ENCODE data around the gene AEN.

Gene AEN

DNA sequence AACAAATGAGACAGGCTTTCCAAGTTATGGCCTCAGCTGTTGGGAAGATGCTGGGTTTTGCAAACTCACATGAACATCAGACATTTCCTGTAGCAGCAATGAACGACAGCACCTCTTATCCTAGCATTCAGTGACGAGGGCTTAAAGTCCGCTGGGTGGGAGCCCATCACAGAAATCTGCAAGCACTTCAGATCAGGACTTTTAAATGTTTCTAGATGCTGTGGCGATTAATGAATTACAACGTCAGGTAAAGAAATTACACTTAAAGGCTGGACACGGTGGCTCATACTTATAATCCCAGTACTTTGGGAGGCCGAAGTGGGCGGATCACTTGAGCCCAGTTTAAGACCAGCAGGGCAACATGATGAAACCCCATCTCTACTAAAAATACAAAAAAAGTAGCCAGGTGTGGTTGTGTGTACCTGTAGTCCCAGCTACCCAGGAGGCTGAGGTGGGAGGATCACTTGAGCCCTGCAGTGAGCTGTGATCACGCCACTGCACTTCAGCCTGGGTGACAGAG is 3.9 kb downstream of the AEN start:
- H3K9me3 ChIP-seq = no peaks in the 10 kb centered on the region
- H3K4me1 ChIP-seq (ENCODE audit: control insufficient read depth in 1 of 2, insufficient read depth in 1 of 2, low read depth in 1 of 2, low read length in 1 of 2) = peaks cover 35 to 42% of the 10 kb centered on the region in 2 experiments
- no peak overlapping the region for H3K4me3 ChIP-seq (ENCODE audit: low read depth in 1 of 2, low read length in 1 of 2)
- TF ChIP-seq, protein P1, sequence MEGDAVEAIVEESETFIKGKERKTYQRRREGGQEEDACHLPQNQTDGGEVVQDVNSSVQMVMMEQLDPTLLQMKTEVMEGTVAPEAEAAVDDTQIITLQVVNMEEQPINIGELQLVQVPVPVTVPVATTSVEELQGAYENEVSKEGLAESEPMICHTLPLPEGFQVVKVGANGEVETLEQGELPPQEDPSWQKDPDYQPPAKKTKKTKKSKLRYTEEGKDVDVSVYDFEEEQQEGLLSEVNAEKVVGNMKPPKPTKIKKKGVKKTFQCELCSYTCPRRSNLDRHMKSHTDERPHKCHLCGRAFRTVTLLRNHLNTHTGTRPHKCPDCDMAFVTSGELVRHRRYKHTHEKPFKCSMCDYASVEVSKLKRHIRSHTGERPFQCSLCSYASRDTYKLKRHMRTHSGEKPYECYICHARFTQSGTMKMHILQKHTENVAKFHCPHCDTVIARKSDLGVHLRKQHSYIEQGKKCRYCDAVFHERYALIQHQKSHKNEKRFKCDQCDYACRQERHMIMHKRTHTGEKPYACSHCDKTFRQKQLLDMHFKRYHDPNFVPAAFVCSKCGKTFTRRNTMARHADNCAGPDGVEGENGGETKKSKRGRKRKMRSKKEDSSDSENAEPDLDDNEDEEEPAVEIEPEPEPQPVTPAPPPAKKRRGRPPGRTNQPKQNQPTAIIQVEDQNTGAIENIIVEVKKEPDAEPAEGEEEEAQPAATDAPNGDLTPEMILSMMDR (IDR thresholded peaks at IDR 0.05) = no peak
- H3K27ac ChIP-seq = no peak overlapping the region
- no peaks in the 10 kb centered on the region for H3K36me3 ChIP-seq
- no peaks in the 10 kb centered on the region for H3K27me3 ChIP-seq

DNA sequence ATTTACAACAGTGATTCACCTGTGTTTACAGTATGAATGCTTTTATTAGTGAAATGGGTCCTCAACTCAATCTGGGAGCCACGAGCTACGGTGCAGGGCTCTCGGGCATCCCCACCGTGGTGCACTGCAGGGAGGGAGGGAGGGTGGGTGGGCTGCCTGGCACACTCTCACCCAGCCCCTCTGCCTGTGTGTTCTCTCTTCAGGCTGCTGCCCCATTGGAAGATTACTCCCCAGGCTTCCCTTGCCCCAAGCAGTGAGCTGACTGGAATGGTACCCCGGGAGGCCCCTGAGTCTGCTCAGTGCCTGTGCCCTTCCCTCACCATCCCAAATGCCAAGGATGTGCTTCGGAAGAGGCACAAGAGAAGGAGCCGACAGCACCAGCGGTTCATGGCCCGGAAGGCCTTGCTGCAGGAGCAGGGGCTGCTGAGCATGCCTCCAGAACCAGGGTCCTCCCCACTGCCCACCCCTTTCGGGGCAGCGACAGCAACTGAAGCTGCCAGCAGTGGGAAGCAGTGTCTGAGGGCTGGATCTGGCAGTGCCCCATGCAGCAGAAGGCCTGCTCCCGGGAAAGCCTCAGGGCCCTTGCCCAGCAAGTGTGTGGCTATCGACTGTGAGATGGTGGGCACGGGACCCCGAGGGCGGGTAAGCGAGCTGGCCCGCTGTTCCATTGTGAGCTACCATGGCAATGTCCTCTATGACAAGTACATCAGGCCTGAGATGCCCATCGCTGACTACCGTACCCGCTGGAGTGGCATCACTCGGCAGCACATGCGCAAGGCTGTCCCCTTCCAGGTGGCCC is 5.0 kb downstream of the AEN start:
- Histone ChIP-seq H3K27ac (no peak overlapping the region), H3K27me3 (no peaks in the 10 kb centered on the region), H3K4me3 (ENCODE audit: low read depth in 1 of 2, low read length in 1 of 2) (no peak overlapping the region), H3K36me3 (no peaks in the 10 kb centered on the region), H3K9me3 (no peaks in the 10 kb centered on the region), H3K4me1 (ENCODE audit: control insufficient read depth in 1 of 2, insufficient read depth in 1 of 2, low read depth in 1 of 2, low read length in 1 of 2) (peaks cover 38 to 48% of the 10 kb centered on the region in 2 experiments)
- TF ChIP-seq, protein P1 (IDR thresholded peaks at IDR 0.05) = no peak

DNA sequence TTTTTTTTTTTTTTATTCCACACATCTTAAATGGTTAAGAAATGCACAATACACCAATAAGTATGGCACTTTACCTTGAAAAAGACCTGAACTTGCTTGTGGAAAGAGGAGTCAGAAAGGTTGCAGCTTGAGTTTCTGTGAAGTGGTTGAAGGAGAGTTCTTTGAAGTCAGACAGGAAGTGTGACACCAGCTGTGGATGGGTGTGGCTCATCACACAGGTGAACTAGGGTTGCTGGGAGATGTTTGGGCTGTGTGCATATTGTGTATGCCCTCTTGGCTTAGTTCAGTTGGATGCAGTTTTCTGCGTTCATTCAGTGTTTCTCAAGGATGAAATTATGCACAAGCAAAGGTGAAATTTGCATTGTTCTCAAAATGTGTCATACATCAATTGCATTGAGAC is 6.3 kb downstream of the AEN start:
- Histone ChIP-seq H3K4me1 (ENCODE audit: control insufficient read depth in 1 of 2, insufficient read depth in 1 of 2, low read depth in 1 of 2, low read length in 1 of 2) (peaks cover 27 to 35% of the 10 kb centered on the region in 2 experiments), H3K27ac (peak overlapping the region; percentile 55), H3K9me3 (no peaks in the 10 kb centered on the region), H3K36me3 (no peaks in the 10 kb centered on the region), H3K4me3 (ENCODE audit: low read depth in 1 of 2, low read length in 1 of 2) (no peak overlapping the region), H3K27me3 (no peaks in the 10 kb centered on the region)
- TF ChIP-seq, protein P1 (IDR thresholded peaks at IDR 0.05) = no peak

DNA sequence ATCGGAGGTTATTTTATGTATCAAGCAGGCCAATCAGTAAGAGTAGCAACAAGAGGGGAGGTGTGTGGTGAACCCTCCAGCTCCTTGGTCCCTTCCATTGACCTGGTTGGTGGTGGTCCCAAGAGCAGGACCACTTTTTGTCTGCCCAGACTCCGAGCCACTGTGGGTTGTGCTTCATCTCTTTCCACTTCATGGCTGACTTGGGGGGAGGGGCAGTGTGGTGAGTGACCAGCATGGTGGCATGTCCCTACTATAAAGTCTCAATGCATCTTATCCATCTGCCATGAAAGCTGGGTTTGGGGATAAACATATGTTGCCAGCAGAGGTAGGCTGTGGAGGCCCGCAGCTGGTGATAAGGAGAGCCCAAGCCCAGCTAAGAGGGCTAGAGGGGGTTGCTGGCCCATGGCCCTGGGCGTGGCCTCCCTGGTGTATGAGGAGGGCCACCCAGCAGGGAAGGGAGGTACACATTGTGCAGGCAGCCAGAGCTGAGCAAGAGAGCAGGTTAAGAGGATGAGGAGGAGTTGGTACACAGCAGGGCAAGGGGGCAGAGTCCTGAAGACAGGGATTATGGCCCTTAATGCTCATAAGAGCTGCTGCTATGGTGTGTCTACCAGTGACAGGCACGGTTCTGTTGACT is 7.0 kb downstream of the AEN start:
- Histone ChIP-seq H3K36me3 (no peaks in the 10 kb centered on the region), H3K4me1 (ENCODE audit: control insufficient read depth in 1 of 2, insufficient read depth in 1 of 2, low read depth in 1 of 2, low read length in 1 of 2) (peaks cover 27 to 35% of the 10 kb centered on the region in 2 experiments), H3K27ac (peak overlapping the region; percentile 55)

DNA sequence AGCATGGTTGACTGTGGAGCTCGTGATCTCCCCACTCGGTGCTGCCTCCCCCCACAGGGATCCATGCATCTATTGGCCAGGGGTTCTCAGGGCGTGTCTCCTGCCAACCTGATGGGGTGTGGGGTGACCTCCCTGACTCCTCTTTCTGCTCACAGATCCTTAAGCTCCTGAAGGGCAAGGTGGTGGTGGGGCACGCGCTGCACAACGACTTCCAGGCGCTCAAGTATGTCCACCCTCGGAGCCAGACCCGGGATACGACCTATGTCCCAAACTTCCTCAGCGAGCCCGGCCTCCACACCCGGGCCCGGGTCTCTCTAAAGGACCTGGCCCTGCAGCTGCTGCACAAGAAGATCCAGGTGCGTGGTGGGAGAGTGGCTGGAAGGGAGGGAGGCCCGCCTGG is 7.9 kb downstream of the AEN start:
- no peak overlapping the region for H3K4me3 ChIP-seq (ENCODE audit: low read depth in 1 of 2, low read length in 1 of 2)
- H3K4me1 ChIP-seq (ENCODE audit: control insufficient read depth in 1 of 2, insufficient read depth in 1 of 2, low read depth in 1 of 2, low read length in 1 of 2) = peaks cover 27 to 35% of the 10 kb centered on the region in 2 experiments
- no peaks in the 10 kb centered on the region for H3K27me3 ChIP-seq
- peak overlapping the region; percentile 76 for H3K27ac ChIP-seq
- TF ChIP-seq, protein P1 (IDR thresholded peaks at IDR 0.05) = no peak
- no peaks in the 10 kb centered on the region for H3K36me3 ChIP-seq
- H3K9me3 ChIP-seq = no peaks in the 10 kb centered on the region

More for the DNA sequence above, 7.0 kb downstream of the AEN start:
- Histone ChIP-seq H3K4me3 (ENCODE audit: low read depth in 1 of 2, low read length in 1 of 2) (no peak overlapping the region), H3K27me3 (no peaks in the 10 kb centered on the region), H3K9me3 (no peaks in the 10 kb centered on the region)
- TF ChIP-seq, protein P1 (IDR thresholded peaks at IDR 0.05) = no peak
